ENCODE measurements around the gene MKNK1.

Gene MKNK1

DNA sequence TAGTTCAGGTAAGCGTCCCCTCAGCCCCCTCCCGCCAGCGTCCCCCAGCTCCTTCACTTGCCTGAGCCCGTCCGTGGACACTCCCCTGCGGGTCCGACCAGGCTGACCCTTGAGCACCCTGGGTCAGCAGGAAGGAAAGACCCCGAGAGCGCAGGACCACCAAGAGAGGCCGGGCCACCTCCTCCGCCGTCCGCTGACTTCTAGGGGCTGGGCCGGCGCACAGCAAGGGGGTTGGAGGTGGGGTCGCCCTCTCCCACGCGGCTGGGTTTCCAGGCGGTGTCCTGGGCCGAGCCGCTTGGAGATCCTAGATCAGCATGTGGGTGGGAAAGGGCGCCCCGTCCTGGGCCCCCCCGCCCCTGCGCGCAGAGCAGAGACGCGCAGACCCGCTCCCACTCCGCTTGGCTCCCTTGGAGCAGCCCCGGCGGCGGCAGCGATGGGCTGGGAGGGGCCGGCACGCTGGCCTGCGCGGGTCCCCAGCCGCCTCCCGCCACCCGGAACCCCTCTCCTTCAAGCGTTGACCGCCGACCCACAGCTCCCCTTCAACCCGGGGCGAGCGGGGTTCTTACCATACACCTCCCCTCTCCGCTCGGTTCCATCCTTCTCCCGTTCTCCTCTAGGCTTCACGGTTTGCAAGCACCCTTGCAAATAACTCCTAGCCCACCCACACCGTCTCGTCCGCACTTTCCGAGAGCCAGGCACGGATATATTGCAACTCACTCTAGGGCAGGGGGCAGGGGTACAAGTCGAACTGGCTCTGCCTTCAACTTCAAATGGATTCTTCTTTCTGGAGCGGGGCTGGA, 60.1 kb downstream of the MKNK1 start:
- no peak overlapping the region for H3K27ac Mint-ChIP-seq
- no peak overlapping the region for H3K4me3 Mint-ChIP-seq
- H3K9me3 Mint-ChIP-seq: no peaks in the 10 kb centered on the region
- peaks cover 29% of the 10 kb centered on the region for H3K4me1 Mint-ChIP-seq (ENCODE audit: low read depth)
- no peaks in the 10 kb centered on the region for H3K36me3 Mint-ChIP-seq (ENCODE audit: low read depth)
- peaks cover 63% of the 10 kb centered on the region for H3K27me3 Mint-ChIP-seq
- intact Hi-C loops (cut with micrococcal nuclease): no loop called here

DNA sequence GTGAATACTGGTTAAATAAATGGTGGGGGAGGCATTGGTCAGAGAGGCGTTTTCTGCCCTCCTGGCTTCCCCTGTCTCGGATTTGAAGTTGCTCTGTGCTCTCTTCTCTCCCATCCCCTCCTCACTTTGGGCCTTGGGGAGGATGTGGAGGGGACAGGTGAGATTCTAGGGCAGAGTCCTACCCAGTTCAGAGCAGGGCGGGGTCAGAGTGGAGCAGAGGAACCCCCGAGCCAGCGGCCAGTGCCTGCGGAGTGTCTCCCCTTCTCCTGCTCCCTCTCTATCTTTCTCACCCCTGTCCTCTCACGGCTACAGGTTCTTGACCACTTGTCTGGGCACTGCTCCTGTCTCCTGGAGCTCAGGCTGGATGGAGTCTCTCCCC, 60.7 kb downstream of the MKNK1 start:
- Mint-ChIP-seq H3K36me3 (ENCODE audit: low read depth) (no peaks in the 10 kb centered on the region), H3K4me1 (ENCODE audit: low read depth) (peaks cover 29% of the 10 kb centered on the region), H3K27me3 (peaks cover 67% of the 10 kb centered on the region), H3K4me3 (no peak overlapping the region), H3K9me3 (no peaks in the 10 kb centered on the region), H3K27ac (no peak overlapping the region)
- intact Hi-C loops (cut with micrococcal nuclease): no loop called here

DNA sequence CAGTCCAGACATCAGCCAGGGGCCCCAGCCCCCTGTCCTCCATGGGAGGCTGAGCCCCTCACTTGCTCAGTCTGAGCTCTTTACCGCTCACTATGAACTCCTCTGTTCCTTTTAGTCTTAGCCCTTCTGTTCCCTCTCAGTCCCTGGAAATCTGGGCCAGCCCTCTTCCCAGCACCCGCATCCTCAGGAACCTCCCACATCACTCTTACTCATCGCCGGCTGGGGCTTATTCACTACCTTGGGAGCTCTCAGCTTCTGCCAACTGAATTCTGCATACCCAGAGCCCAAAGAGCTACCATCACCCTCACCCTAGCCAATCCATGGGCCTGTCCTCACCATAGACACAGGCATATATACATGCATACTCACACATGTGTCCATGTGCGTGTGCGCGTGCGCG, 64.1 kb downstream of the MKNK1 start:
- intact Hi-C loops (cut with micrococcal nuclease): no loop called here
- H3K27me3 Mint-ChIP-seq: peaks cover 73% of the 10 kb centered on the region
- no peaks in the 10 kb centered on the region for H3K9me3 Mint-ChIP-seq
- H3K4me3 Mint-ChIP-seq: no peak overlapping the region
- H3K27ac Mint-ChIP-seq: no peak overlapping the region
- H3K4me1 Mint-ChIP-seq (ENCODE audit: low read depth): peaks cover 10% of the 10 kb centered on the region
- no peaks in the 10 kb centered on the region for H3K36me3 Mint-ChIP-seq (ENCODE audit: low read depth)

DNA sequence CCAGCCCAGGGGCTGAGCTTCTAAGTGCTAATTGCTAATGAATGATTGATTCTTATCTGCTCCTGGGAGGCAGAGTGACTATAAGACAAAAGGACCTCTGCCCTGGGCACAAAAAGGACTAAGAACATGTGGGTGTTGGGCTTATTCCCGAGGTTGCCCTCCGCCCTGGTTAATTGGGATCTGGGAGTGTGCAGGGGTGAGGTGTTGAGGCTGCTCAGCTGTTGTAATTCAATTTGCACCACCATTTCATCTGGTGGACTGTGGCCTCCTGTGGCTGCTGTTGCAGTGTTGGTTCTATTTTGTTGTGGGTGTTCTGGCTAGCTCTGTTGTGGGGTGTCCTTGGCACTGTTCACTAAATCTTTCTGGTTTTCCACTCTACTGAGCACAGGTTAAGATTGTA, 65.9 kb downstream of the MKNK1 start:
- intact Hi-C loops (cut with micrococcal nuclease): no loop called here
- Mint-ChIP-seq H3K9me3 (no peaks in the 10 kb centered on the region), H3K4me3 (no peak overlapping the region), H3K4me1 (ENCODE audit: low read depth) (peaks cover 10% of the 10 kb centered on the region), H3K36me3 (ENCODE audit: low read depth) (no peaks in the 10 kb centered on the region), H3K27me3 (peaks cover 70% of the 10 kb centered on the region), H3K27ac (no peak overlapping the region)

DNA sequence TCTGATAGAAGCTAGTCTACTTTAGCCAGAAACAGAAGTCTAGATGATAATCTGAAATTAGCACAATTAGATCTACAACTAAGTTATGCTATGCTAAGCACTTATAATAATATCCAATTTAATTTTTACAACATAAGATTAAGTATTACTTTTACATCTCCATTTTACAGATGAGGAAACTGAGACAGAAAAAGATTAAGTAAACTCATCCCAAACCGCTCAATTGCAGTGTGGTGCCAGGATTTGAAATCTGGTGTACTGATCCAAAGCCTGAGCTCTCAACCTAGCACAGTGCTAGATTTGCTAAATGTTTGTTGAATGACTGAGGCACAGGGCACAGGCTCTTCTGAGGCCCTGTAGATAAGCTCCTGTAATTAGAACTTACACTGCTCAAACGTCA, 66.4 kb downstream of the MKNK1 start:
- H3K4me1 Mint-ChIP-seq (ENCODE audit: low read depth): peaks cover 10% of the 10 kb centered on the region
- intact Hi-C loops (cut with micrococcal nuclease): no loop called here
- H3K9me3 Mint-ChIP-seq: no peaks in the 10 kb centered on the region
- no peak overlapping the region for H3K27ac Mint-ChIP-seq
- H3K4me3 Mint-ChIP-seq: no peak overlapping the region
- no peaks in the 10 kb centered on the region for H3K36me3 Mint-ChIP-seq (ENCODE audit: low read depth)
- peaks cover 67% of the 10 kb centered on the region for H3K27me3 Mint-ChIP-seq

GRCh38 chr1:46536527-46536926, 67.5 kb downstream of the MKNK1 start:
- H3K36me3 Mint-ChIP-seq (ENCODE audit: low read depth): no peaks in the 10 kb centered on the region
- H3K9me3 Mint-ChIP-seq: no peaks in the 10 kb centered on the region
- intact Hi-C loops (cut with micrococcal nuclease): no loop called here
- no peak overlapping the region for H3K27ac Mint-ChIP-seq
- H3K4me3 Mint-ChIP-seq: no peak overlapping the region
- peaks cover 69% of the 10 kb centered on the region for H3K27me3 Mint-ChIP-seq
- H3K4me1 Mint-ChIP-seq (ENCODE audit: low read depth): peaks cover 10% of the 10 kb centered on the region

DNA sequence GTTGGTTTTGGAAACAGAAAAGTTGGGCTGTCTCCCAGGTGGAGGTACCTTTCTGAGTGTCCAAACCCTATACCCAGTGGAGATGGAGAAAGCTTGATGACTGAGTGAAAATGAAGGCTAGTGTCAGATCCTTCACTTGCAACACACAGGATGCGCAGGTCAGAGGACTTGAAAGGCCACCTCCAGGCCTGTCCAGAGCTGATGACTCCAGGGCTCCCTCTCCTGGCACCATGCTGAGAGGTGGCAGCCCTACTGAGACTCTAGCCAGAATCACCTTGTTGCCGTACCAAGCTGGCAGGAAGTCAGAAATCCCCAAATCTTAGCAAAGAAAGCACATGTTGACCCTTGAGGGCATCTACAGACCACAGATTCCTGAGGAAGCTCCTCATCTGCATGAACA, 69.0 kb downstream of the MKNK1 start:
- no peak overlapping the region for H3K27ac Mint-ChIP-seq
- no peak overlapping the region for H3K4me3 Mint-ChIP-seq
- no peaks in the 10 kb centered on the region for H3K9me3 Mint-ChIP-seq
- H3K36me3 Mint-ChIP-seq (ENCODE audit: low read depth): no peaks in the 10 kb centered on the region
- intact Hi-C loops (cut with micrococcal nuclease): no loop called here
- peaks cover 74% of the 10 kb centered on the region for H3K27me3 Mint-ChIP-seq
- H3K4me1 Mint-ChIP-seq (ENCODE audit: low read depth): peaks cover 8% of the 10 kb centered on the region

DNA sequence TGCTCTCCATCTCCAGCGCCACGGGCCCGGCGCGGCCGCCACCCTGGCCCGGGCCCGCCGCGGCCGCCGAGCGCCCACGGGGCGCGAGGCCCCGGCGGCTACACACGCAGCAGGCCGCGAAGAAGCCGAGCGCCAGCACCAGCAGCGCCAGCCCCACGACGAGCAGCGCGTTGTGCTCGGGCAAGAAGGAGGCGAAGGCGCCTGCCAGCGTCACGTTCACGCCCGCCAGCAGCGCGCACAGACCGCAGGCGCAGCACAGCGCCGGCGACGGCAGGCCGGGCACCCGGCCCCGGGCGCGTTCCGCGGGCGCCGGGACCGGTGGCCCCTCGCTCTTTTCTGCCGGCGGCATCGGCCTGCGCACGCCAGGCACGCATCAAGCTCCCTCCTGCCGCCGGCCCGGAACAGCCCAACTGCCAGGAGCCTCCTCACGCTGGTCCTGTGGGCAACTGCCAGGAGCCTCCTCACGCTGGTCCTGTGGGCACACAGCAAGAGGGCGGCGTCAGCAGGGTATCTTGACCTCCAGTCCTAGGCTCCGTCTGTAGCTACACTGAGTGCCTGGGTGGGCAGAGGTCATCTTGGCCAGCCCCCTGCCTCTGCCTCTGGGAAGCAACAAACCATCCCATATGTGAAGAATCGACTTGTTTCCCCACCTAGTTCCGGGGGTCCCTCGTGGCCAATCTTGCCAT, 70.7 kb downstream of the MKNK1 start:
- Mint-ChIP-seq H3K4me1 (ENCODE audit: low read depth) (peaks cover 12% of the 10 kb centered on the region), H3K36me3 (ENCODE audit: low read depth) (no peaks in the 10 kb centered on the region), H3K27me3 (peaks cover 80% of the 10 kb centered on the region), H3K27ac (no peak overlapping the region), H3K9me3 (no peaks in the 10 kb centered on the region), H3K4me3 (peak overlapping the region; percentile 15)
- intact Hi-C loops (cut with micrococcal nuclease): loop anchor here (2.0 kb wide), 1 partner anchor 191 kb away; no protein-coding TSS in a partner anchor

DNA sequence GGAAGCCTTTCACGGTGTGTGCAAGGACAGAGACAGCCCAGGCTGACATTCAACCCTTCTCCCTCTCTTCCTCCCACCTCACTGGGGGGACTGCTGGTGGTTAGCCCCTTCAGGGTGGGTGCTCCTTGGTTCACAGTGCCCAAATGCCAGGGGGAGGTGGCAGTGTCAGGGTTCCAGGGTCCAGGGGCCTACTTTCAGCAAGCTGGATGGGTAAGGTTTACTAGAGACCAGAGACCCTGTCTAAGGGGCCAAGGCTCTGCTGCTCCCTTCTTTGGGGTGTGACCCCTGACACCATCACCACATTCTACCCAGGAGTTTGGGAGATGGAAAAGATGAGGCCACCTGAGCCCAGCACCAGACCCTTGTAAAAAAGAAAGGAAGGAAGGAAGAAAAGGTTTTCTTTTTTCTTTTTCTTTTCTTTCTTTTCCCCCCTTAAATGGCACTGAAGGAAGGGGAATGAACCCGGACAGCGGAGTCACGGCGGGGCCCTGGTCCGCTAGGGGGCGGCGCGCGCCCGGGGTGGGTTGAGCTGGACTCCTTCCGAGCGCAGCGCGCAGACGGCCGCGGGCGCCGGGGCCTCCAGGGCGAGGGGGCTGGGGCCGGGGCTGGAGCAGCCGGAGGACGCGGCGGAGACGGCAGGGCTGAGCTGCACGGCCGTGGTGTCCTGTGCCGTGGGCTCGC, 71.4 kb downstream of the MKNK1 start:
- Mint-ChIP-seq H3K27me3 (peaks cover 81% of the 10 kb centered on the region), H3K27ac (no peak overlapping the region), H3K36me3 (ENCODE audit: low read depth) (no peaks in the 10 kb centered on the region), H3K4me3 (no peak overlapping the region), H3K4me1 (ENCODE audit: low read depth) (peaks cover 14% of the 10 kb centered on the region), H3K9me3 (no peaks in the 10 kb centered on the region)
- intact Hi-C loops (cut with micrococcal nuclease): loop anchor here (2.0 kb wide), 1 partner anchor 192 kb away; no protein-coding TSS in a partner anchor

DNA sequence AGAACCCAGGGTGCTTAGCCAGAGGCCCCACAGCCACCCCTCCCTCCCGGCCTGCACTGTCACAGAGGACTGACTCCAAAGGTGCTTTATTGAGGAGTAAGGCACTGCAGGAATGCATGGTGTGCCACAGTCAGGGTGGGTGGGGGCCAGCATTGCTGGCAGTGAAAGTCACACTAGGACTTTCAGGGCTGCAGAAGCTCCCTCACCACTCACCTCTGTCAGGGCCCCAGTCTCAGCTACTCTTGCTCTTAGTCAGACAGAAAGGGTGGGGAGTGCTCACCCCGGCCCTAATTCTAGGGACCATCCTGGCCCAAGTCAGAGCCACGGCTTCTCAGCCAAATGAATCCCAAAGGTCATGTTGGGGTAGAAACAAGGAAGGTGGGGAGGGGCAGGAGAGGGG, 72.0 kb downstream of the MKNK1 start:
- peaks cover 82% of the 10 kb centered on the region for H3K27me3 Mint-ChIP-seq
- H3K4me1 Mint-ChIP-seq (ENCODE audit: low read depth): peaks cover 14% of the 10 kb centered on the region
- no peaks in the 10 kb centered on the region for H3K9me3 Mint-ChIP-seq
- H3K27ac Mint-ChIP-seq: no peak overlapping the region
- H3K4me3 Mint-ChIP-seq: no peak overlapping the region
- intact Hi-C loops (cut with micrococcal nuclease): loop anchor here (2.0 kb wide), 1 partner anchor 193 kb away; no protein-coding TSS in a partner anchor
- H3K36me3 Mint-ChIP-seq (ENCODE audit: low read depth): no peaks in the 10 kb centered on the region

DNA sequence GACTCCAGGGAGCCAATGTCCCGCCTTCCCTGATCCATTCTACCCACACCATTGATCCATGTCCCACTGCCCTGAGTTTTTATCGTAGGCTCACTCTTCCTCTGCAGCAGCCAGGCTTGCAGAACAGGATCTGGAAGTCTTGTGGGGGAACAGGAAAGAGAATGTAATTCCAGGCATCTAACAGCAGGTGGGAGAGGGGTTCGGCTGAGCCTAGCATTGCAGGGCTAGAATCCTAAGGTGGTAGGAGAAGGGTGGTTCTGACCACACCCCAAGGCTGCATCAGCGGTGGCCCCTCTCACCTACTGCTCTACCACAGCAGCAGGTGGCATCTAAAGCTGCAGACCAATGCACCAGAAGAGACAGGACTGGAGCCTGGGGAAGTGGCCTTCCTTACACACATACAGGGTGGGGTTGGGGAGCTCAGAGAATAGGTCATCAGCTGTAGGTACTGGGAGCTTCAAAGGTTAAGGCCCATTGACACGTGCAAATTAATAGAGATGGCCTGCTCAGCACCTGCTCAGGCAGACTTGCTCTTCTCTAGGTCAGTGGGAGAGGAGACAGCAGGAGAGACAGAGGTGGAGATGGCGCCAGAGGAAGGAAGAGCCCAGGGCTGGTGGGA, 73.2 kb downstream of the MKNK1 start:
- H3K4me1 Mint-ChIP-seq (ENCODE audit: low read depth): peaks cover 14% of the 10 kb centered on the region
- H3K9me3 Mint-ChIP-seq: no peaks in the 10 kb centered on the region
- H3K4me3 Mint-ChIP-seq: no peak overlapping the region
- no peaks in the 10 kb centered on the region for H3K36me3 Mint-ChIP-seq (ENCODE audit: low read depth)
- no peak overlapping the region for H3K27ac Mint-ChIP-seq
- H3K27me3 Mint-ChIP-seq: peaks cover 80% of the 10 kb centered on the region
- intact Hi-C loops (cut with micrococcal nuclease): no loop called here

GRCh38 chr1:46530311-46530710, 73.8 kb downstream of the MKNK1 start:
- H3K4me1 Mint-ChIP-seq (ENCODE audit: low read depth): peaks cover 14% of the 10 kb centered on the region
- no peaks in the 10 kb centered on the region for H3K36me3 Mint-ChIP-seq (ENCODE audit: low read depth)
- no peak overlapping the region for H3K27ac Mint-ChIP-seq
- H3K27me3 Mint-ChIP-seq: peaks cover 82% of the 10 kb centered on the region
- no peaks in the 10 kb centered on the region for H3K9me3 Mint-ChIP-seq
- no peak overlapping the region for H3K4me3 Mint-ChIP-seq
- intact Hi-C loops (cut with micrococcal nuclease): no loop called here

DNA sequence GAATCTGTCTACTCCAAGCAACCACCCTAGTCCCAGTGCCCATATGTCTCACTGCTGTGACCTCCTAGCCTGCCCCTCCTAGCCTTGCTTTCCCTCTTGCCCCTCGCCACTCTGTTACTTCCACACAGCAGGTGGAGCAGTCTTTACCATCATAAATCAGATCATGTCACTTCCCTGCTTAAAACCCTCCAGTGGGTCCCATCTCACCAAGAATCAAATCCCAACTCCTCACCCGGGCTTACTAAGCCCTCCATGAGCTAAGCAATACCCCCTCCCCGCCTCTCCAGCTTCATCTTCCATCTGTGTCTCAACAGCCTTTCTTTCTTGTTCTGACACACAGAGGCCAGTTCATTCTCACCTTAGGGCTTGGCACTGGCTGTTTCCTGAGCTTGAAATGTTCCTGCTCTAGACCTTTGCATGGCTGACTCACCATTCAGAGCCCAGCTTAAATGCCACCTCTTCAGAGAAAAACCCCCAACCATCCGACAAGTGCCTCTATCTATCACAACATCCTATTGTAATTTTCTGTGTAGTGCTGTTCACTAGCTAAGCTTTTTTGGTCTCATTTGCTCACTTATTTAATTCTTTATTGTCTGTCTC, 74.9 kb downstream of the MKNK1 start:
- H3K36me3 Mint-ChIP-seq (ENCODE audit: low read depth): no peaks in the 10 kb centered on the region
- no peak overlapping the region for H3K4me3 Mint-ChIP-seq
- H3K9me3 Mint-ChIP-seq: no peaks in the 10 kb centered on the region
- H3K27ac Mint-ChIP-seq: no peak overlapping the region
- peaks cover 79% of the 10 kb centered on the region for H3K27me3 Mint-ChIP-seq
- peaks cover 14% of the 10 kb centered on the region for H3K4me1 Mint-ChIP-seq (ENCODE audit: low read depth)
- intact Hi-C loops (cut with micrococcal nuclease): loop anchor here (5.0 kb wide), 1 partner anchor 192 kb away; no protein-coding TSS in a partner anchor

Data from dendritic cell treated with granulocyte-macrophage colony-stimulating factor and Interleukin-4, amounts not matched to agents 40 ng/mL and 50 ng/mL, for 4 days (primary cell).